Measurements from ENCODE around the gene SLC22A3. TPM values are rescaled to one million over a fixed set of nuclear protein-coding genes. Genes with fewer than 3 reads are reported as not detected.

The SLC22A3 gene
- total RNA-seq, 3 donors from 2014 or later (not counting 1 experiment from before 2014, with no cell fraction given) = not detected

DNA sequence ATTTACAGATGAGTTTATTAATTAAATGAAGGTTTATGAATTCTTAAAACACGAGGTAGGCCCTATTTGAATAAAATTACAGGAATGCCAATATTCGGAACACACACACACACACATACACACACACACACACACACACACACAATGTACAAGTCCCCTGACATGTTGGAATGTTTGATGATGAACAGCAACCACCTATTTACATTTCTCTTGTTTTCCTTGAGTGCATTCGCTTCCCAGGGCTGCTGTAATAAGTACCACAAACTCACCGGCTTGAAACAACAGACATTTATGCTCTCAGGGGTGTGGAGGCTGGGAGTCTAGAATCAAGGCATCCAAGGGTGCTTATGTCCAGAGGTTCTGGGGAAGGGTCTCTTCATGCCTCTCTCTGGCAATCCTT, 90.3 kb downstream of the SLC22A3 start:
- Mint-ChIP-seq H3K4me1 (peaks cover 10 to 17% of the 10 kb centered on the region in 2 donors), H3K9me3 (no peaks in the 10 kb centered on the region), H3K27ac (no peak overlapping the region), H3K4me3 (no peak overlapping the region), H3K36me3 (no peaks in the 10 kb centered on the region), H3K27me3 (ENCODE audit: low read depth in 2 of 2) (peaks cover 8 to 10% of the 10 kb centered on the region in 2 donors)
- Histone ChIP-seq H3K27ac (ENCODE audit: low read length) (no peak overlapping the region), H3K27me3 (ENCODE audit: control insufficient read depth, insufficient read depth, low read length) (no peaks in the 10 kb centered on the region), H3K4me3 (ENCODE audit: low read length) (no peak overlapping the region), H3K36me3 (ENCODE audit: control insufficient read depth, insufficient read depth, low read length) (no peaks in the 10 kb centered on the region), H3K9me3 (ENCODE audit: control insufficient read depth, insufficient read depth, low read length) (no peaks in the 10 kb centered on the region), H3K4me1 (ENCODE audit: control insufficient read depth, insufficient read depth, low read length) (no peaks in the 10 kb centered on the region)
- WGBS (ENCODE audit: insufficient coverage) = 94% methylated on average over 2 of the region's 4 CpGs
- intact Hi-C loops (cut with micrococcal nuclease) = no loop called here
- TF ChIP-seq, protein P1, sequence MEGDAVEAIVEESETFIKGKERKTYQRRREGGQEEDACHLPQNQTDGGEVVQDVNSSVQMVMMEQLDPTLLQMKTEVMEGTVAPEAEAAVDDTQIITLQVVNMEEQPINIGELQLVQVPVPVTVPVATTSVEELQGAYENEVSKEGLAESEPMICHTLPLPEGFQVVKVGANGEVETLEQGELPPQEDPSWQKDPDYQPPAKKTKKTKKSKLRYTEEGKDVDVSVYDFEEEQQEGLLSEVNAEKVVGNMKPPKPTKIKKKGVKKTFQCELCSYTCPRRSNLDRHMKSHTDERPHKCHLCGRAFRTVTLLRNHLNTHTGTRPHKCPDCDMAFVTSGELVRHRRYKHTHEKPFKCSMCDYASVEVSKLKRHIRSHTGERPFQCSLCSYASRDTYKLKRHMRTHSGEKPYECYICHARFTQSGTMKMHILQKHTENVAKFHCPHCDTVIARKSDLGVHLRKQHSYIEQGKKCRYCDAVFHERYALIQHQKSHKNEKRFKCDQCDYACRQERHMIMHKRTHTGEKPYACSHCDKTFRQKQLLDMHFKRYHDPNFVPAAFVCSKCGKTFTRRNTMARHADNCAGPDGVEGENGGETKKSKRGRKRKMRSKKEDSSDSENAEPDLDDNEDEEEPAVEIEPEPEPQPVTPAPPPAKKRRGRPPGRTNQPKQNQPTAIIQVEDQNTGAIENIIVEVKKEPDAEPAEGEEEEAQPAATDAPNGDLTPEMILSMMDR (IDR thresholded peaks at IDR 0.05) = no peak
- ATAC-seq (no peak), DNase-seq (no peak)

DNA sequence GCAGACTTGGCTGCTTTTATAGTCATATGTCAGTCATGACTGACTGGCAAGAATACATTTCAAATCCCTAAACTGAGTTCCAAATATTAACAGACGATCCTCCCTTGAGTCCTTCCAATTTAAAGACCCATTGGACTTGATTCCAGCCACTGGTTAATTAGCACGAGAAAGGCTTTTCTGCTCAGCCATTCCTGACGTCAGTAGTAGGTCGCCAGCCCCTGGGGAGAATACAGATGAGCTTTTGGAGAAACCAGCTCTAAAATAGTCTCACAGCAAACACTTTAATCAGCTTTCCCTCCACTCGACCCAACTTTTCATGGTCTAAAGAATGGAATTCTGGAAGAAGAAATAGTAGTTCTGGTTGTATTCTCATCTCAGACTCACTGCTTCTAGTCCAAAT, 91.6 kb downstream of the SLC22A3 start:
- TF ChIP-seq, protein P1 (IDR thresholded peaks at IDR 0.05) = no peak
- DNase-seq = no peak
- H3K4me1 ChIP-seq (ENCODE audit: control insufficient read depth, insufficient read depth, low read length) = no peaks in the 10 kb centered on the region
- peaks cover 2% of the 10 kb centered on the region for H3K36me3 Mint-ChIP-seq
- no peaks in the 10 kb centered on the region for H3K9me3 ChIP-seq (ENCODE audit: control insufficient read depth, insufficient read depth, low read length)
- H3K27me3 ChIP-seq (ENCODE audit: control insufficient read depth, insufficient read depth, low read length) = no peaks in the 10 kb centered on the region
- no peaks in the 10 kb centered on the region for H3K9me3 Mint-ChIP-seq
- H3K4me1 Mint-ChIP-seq = peaks cover 14 to 21% of the 10 kb centered on the region in 2 donors
- H3K4me3 ChIP-seq (ENCODE audit: low read length) = no peak overlapping the region
- H3K27ac ChIP-seq (ENCODE audit: low read length) = no peak overlapping the region
- no peak overlapping the region for H3K27ac Mint-ChIP-seq
- ATAC-seq = no peak
- intact Hi-C loops (cut with micrococcal nuclease) = no loop called here
- no peak overlapping the region for H3K4me3 Mint-ChIP-seq
- H3K27me3 Mint-ChIP-seq (ENCODE audit: low read depth in 2 of 2) = peaks cover 8 to 10% of the 10 kb centered on the region in 2 donors
- no peaks in the 10 kb centered on the region for H3K36me3 ChIP-seq (ENCODE audit: control insufficient read depth, insufficient read depth, low read length)
- WGBS (ENCODE audit: insufficient coverage) = 62% methylated on average over 4 of the region's 5 CpGs

DNA sequence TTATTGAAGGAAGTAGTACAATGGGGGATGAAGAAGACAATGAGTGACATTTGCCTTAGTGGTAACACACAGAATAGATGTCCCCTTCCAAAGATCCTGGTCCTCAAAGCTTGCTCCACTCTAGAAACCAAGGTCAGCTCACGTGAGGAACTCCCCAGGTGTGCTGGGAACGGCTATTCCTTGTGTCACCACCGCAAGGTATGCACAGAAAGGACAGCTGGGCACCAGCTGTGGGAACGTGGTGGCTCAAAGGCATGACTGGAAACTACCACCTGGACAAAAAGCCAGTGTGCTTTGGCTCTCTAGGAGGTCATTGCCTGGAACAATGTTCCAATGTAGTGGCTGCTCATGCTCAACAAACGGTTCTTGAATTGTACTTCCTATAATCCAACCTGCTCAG, 94.0 kb downstream of the SLC22A3 start:
- no peaks in the 10 kb centered on the region for H3K36me3 ChIP-seq (ENCODE audit: control insufficient read depth, insufficient read depth, low read length)
- WGBS (ENCODE audit: insufficient coverage) = 87% methylated on average over 5 of the region's 5 CpGs
- peaks cover 20 to 26% of the 10 kb centered on the region in 2 donors for H3K4me1 Mint-ChIP-seq
- no peaks in the 10 kb centered on the region for H3K9me3 Mint-ChIP-seq
- peaks cover 0 to 5% of the 10 kb centered on the region in 2 donors for H3K27me3 Mint-ChIP-seq (ENCODE audit: low read depth in 2 of 2)
- H3K4me1 ChIP-seq (ENCODE audit: control insufficient read depth, insufficient read depth, low read length) = peaks cover 4% of the 10 kb centered on the region
- H3K27ac Mint-ChIP-seq = no peak overlapping the region
- intact Hi-C loops (cut with micrococcal nuclease) = no loop called here
- no peak overlapping the region for H3K4me3 ChIP-seq (ENCODE audit: low read length)
- ATAC-seq (no peak), DNase-seq (no peak)
- H3K36me3 Mint-ChIP-seq = peaks cover 6% of the 10 kb centered on the region
- TF ChIP-seq, protein P1 (IDR thresholded peaks at IDR 0.05) = no peak
- H3K27me3 ChIP-seq (ENCODE audit: control insufficient read depth, insufficient read depth, low read length) = no peaks in the 10 kb centered on the region
- H3K9me3 ChIP-seq (ENCODE audit: control insufficient read depth, insufficient read depth, low read length) = no peaks in the 10 kb centered on the region
- no peak overlapping the region for H3K27ac ChIP-seq (ENCODE audit: low read length)
- H3K4me3 Mint-ChIP-seq = no peak overlapping the region

DNA sequence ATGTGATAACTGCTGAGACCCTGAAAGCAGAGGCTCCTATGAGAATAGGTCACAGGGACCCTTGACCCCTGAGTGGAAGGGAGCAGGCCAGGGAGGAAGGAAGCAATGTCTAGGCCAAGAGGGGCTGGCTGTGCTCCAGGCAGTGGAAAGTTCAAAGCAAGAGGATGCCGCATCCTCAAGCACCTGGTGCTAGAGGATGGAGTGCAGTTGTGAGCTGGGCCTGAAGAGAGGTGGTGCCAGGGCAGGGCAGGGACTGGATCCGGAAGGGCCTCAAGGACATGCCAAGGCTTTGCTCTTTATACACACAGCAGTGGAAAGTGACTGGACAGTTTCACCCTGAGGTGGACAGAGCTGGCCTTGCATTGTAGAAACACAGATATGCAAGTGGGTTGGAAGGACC, 97.0 kb downstream of the SLC22A3 start:
- no peaks in the 10 kb centered on the region for H3K9me3 Mint-ChIP-seq
- no peak for ATAC-seq
- H3K4me3 ChIP-seq (ENCODE audit: low read length) = no peak overlapping the region
- TF ChIP-seq, protein P1 (IDR thresholded peaks at IDR 0.05) = no peak
- no peak overlapping the region for H3K27ac ChIP-seq (ENCODE audit: low read length)
- intact Hi-C loops (cut with micrococcal nuclease) = no loop called here
- no peaks in the 10 kb centered on the region for H3K36me3 ChIP-seq (ENCODE audit: control insufficient read depth, insufficient read depth, low read length)
- WGBS (ENCODE audit: insufficient coverage) = 94% methylated on average over 2 of the region's 2 CpGs
- H3K27ac Mint-ChIP-seq = peak overlapping the region in 1 of 2 donors; percentile 11
- H3K9me3 ChIP-seq (ENCODE audit: control insufficient read depth, insufficient read depth, low read length) = no peaks in the 10 kb centered on the region
- no peak for DNase-seq
- peaks cover 4% of the 10 kb centered on the region for H3K4me1 ChIP-seq (ENCODE audit: control insufficient read depth, insufficient read depth, low read length)
- H3K36me3 Mint-ChIP-seq = peaks cover 6% of the 10 kb centered on the region
- H3K4me1 Mint-ChIP-seq = peaks cover 20 to 36% of the 10 kb centered on the region in 2 donors
- H3K27me3 ChIP-seq (ENCODE audit: control insufficient read depth, insufficient read depth, low read length) = no peaks in the 10 kb centered on the region
- H3K27me3 Mint-ChIP-seq (ENCODE audit: low read depth in 2 of 2) = no peaks in the 10 kb centered on the region
- no peak overlapping the region for H3K4me3 Mint-ChIP-seq
